ENCODE results near the gene IBA57.

The IBA57 gene

DNA sequence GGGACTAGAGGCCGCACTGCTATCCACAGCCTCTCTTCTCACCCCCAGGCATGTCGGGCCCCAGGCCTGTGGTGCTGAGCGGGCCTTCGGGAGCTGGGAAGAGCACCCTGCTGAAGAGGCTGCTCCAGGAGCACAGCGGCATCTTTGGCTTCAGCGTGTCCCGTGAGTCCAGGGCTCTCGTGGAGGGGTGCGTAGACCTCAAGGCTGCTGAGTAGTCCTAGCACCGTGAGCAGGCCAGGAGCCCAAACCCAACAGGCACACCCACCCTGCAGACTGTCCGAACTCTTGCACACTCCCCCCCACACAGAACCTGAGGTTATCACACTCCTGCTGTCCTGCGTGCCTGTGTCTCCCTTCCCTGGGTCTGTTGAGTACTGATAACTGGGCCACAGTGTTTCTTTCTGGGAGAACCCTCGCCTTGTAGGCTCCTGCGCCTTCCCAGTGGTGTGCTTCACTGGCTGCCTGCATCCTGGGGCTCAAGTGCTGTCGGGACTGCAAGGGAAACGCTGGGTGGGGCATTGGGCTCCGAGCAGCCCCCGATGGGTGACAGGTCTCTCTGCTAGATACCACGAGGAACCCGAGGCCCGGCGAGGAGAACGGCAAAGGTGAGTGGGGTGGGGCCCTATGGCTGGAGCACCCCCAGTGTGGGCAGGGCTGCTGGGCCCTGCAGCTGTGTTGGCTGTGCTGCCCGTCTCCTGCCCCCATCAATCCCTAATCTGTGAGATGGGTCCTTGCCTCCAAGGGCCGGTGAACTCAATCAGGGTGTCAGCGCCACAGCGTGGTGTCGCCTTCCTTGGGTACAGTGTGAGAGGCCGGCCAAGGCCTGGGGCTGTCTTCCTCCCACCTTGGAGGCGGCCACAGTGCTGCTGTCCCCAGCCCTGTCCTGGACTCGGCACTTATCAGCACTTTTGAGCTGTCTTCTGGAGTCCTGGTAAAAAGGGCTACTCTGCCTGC is 19.9 kb upstream of the IBA57 start:
- no peak for DNase-seq

- no peak for DNase-seq
Observed at GRCh38 chr1:228146417-228147150, 19.0 kb upstream of the IBA57 start.

DNA sequence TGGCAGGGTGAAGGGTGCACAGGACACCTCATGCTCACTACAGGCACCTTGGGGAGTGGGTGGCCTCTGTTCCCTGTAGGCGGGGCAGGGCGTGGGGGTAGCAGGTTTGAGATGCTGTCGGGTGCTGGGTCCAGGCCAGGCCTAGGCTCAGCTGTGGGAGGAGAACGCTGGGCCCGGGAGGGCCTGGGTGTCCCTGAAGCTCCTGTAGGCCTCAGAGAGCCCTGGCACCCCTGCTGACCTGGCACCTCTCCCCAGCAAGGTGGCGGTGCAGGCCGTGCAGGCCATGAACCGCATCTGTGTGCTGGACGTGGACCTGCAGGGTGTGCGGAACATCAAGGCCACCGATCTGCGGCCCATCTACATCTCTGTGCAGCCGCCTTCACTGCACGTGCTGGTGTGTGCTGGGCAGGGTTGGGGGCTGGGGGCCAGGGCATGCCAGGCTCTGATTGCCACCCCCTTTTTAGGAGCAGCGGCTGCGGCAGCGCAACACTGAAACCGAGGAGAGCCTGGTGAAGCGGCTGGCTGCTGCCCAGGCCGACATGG is 18.4 kb upstream of the IBA57 start:
- DNase-seq = no peak

DNA sequence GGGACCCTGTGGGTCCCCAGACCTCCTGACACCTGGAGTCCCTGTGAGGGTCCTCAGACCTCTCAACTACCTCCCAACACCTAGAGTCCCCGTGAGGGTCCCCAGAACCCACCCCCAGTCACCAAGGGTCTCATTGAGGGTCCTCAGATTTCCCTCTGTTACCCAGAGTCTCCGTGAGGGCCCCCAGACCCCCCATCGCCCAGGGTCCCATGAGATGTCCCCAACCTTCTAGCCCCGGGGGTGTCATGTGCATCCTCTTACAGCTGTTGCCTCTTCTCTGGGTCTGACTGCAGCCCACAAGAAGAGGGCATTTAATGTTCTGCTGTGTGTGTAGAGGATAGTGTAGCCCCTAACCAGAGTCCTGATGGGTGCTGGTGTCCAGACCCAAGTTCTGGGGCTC is 17.8 kb upstream of the IBA57 start:
- no peak for DNase-seq

DNA sequence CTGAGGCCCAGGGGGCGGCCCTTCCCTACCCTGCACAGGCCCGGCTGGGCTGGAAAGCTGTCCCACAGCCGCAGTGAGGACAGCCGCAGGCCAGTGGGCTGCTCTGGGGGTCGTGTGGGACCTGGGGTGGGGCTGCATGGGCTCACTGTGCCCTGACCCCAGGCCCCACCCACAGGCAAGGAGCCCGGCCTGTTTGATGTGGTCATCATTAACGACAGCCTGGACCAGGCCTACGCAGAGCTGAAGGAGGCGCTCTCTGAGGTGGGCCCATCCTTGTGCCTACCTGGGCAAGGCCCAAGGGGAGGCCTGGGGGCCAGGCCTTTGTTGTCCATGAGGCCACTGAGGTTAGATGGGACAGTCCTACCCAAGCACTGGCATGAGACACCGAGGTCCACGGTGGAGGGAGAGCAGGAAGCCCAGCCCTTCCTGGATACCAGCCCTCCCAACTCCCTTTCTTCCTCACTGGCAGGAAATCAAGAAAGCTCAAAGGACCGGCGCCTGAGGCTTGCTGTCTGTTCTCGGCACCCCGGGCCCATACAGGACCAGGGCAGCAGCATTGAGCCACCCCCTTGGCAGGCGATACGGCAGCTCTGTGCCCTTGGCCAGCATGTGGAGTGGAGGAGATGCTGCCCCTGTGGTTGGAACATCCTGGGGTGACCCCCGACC is 17.3 kb upstream of the IBA57 start:
- no peak for DNase-seq

DNA sequence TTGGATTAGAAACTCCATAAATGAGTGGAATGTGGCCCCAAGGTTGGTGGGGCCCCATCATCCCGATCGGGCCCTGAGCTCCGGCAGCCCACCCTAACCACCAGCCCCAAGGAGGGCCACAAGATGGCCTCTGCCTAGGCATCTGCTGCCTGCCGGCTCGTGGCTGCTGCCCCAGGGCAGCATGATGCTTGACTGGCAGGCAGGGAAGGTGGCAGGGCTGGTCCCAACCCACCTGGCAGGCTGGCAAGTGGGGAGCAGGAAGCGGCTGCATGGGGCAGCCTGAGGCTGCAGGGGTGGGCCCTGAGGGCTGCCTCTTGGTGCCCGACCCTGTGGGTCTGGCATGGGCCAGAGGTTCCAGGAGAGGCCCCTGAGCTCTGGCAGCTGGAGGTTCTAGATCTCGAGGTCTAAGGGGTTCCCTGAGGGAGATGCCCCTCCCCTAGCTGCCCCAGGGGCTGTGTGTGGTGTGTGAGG is 16.6 kb upstream of the IBA57 start:
- DNase-seq = no peak

- DNase-seq = no peak
Observed at GRCh38 chr1:228149406-228150119, 16.0 kb upstream of the IBA57 start, which contains the start of gene GJC2. Gene GJC2 (plus strand): TSS chr1:228149930. CDS start chr1:228157759, 7,829 bp downstream.

DNA sequence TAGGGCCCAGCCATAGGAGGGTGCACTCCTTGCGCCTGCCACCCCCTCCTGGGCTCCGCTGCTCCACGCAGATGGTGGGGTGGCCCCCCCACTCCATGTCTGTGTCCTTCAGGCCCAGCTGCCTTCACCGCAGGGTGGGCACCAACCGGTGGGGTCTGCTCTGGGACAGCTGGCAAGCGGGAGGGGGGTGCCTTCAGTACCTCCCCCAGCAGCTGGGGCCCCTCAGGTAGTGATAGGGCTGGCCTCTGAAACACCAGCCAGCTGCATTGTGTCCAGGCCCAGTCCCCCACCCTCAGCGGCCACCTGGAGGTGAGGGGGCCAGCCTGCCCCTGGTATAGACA is 15.5 kb upstream of the IBA57 start:
- no peak for DNase-seq

GRCh38 chr1:228150461-228151179 is 15.0 kb upstream of the IBA57 start:
- DNase-seq = no peak

GRCh38 chr1:228151180-228151925 is 14.3 kb upstream of the IBA57 start:
- no peak for DNase-seq

GRCh38 chr1:228152097-228152917 is 13.3 kb upstream of the IBA57 start:
- no peak for DNase-seq

GRCh38 chr1:228152918-228153258 is 12.7 kb upstream of the IBA57 start:
- DNase-seq = no peak

- DNase-seq = no peak
Observed at GRCh38 chr1:228154021-228154669, 11.5 kb upstream of the IBA57 start.

- no peak for DNase-seq
Observed at GRCh38 chr1:228154670-228155571, 10.7 kb upstream of the IBA57 start.

DNA sequence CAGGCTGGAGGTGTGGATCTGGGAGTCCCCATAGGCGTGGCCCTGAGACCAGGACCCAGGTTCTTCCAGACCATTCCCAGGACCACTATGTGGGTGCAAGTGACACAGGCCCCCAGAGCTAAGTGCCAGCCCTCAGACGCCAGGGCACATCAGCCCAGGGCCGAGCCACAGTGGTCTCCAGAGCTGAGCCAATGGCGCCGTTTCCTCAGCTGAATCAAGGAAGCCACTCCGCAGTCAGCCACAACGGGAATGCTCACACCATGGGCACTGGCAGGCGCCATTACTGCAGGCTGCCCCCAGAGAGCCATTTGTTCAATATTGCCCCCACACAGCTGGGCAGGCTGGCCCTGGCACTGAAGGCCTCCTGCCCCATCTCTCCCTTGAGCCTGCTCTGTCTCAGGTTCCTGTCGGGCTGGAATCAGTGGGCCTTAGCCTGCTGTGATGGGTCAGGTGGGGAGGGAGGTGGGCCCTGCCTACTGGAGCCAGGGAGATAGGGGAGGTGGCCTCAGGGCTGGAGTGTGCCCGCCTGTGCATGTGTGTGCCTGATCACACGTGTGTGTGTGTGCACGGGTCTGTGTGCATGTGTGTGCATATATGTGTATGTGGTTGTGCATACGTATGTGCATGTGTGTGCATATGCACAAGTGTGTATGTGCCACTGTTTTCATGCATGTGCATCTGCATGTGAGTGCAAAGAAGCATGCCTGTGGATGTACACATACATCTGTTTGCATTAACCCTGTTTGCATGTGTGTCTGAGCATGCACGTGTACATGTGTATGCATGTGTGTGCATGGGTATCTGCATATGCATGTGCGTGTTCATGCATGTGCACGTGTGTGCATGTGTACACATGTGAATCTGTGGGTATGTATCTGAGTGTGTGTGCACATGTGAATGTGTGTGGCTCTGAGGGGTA is 9.7 kb upstream of the IBA57 start:
- no peak for DNase-seq

GRCh38 chr1:228156515-228156881 is 9.1 kb upstream of the IBA57 start:
- no peak for DNase-seq

GRCh38 chr1:228156941-228157728 is 8.5 kb upstream of the IBA57 start:
- DNase-seq = no peak
